OCI-LY7 (cell line): ENCODE results near the gene DEFB121. TPM values are rescaled to one million over a fixed set of nuclear protein-coding genes. Genes with fewer than 3 reads are reported as not detected.

Experiments used
- BruUV-seq: library from RNA; stranded (reverse); fragments of 400-500 nt; replicated peaks from 2 replicates; lab custom pipeline; 2021; lab: Mats Ljungman, UMichigan
- CTCF ChIA-PET: fragments of 300-600 bp; sonication (Branson Sonifier 250); formaldehyde crosslinking; loops from one replicate; lab custom pipeline; 2022; ENCODE audit warnings: antibody characterized with exemption; ENCODE audit not compliant: unreplicated experiment; lab: Charles Lee
- POLR2A ChIA-PET: fragments of 300-600 bp; sonication (Branson Sonifier 250); formaldehyde crosslinking; loops from one replicate; lab custom pipeline; 2022; ENCODE audit warnings: antibody characterized with exemption; lab: Charles Lee
- DNase-seq: peaks from one replicate; pipeline ENCODE4 v3.0.0-alpha.2; 2015; ENCODE audit warnings: low spot score
- H2AFZ ChIP-seq: fragments of 200-600 bp; sonication (generic), shearing (Covaris generic); 2 replicates; pipeline ENCODE4 v1.6.1; 2014; ENCODE audit warnings: mild to moderate bottlenecking, antibody characterized with exemption, low read length, moderate library complexity
- H3K27ac ChIP-seq: fragments of 200-600 bp; sonication (generic); 2 replicates; pipeline ENCODE4 v1.5.1; 2014; ENCODE audit warnings: mixed run types, low read depth, mild to moderate bottlenecking, moderate library complexity, low read length, inconsistent platforms; ENCODE audit not compliant: poor library complexity, severe bottlenecking
- H3K36me3 ChIP-seq: fragments of 200-600 bp; sonication (generic); 2 replicates; pipeline ENCODE4 v1.6.1; 2014; ENCODE audit warnings: mild to moderate bottlenecking, antibody characterized with exemption, low read length, moderate library complexity, mixed read lengths; ENCODE audit not compliant: insufficient read depth
- H3K4me1 ChIP-seq: fragments of 200-600 bp; sonication (generic); 2 replicates; pipeline ENCODE4 v1.5.1; 2014; ENCODE audit warnings: mild to moderate bottlenecking, low read length; ENCODE audit not compliant: insufficient read depth, poor library complexity, severe bottlenecking
- H3K4me2 ChIP-seq: fragments of 200-600 bp; sonication (generic); 2 replicates; pipeline ENCODE4 v1.6.1; 2014; ENCODE audit warnings: mild to moderate bottlenecking, low read length
- H3K4me3 ChIP-seq: fragments of 200-600 bp; sonication (generic); 2 replicates; pipeline ENCODE4 v1.5.1; 2014; ENCODE audit warnings: mild to moderate bottlenecking, low read depth, low read length; ENCODE audit not compliant: poor library complexity, severe bottlenecking
- H3K79me2 ChIP-seq: fragments of 200-600 bp; sonication (generic); 2 replicates; pipeline ENCODE4 v1.6.1; 2016; ENCODE audit warnings: low read depth, mild to moderate bottlenecking, low read length, moderate library complexity, mixed read lengths; ENCODE audit not compliant: insufficient read depth
- H3K9me2 ChIP-seq: fragments of 200-600 bp; sonication (generic); 2 replicates; pipeline ENCODE4 v1.6.1; 2016; ENCODE audit warnings: mild to moderate bottlenecking, low read length, mixed read lengths; ENCODE audit not compliant: insufficient read depth
- H3K9me3 ChIP-seq: fragments of 200-600 bp; sonication (generic); 2 replicates; pipeline ENCODE4 v1.6.1; 2014; ENCODE audit warnings: mild to moderate bottlenecking, mixed run types, low read length, mixed read lengths
- H4K20me1 ChIP-seq: fragments of 200-600 bp; sonication (generic); 2 replicates; pipeline ENCODE4 v1.6.1; 2014; ENCODE audit warnings: mild to moderate bottlenecking, antibody characterized with exemption, low read length, moderate library complexity, mixed read lengths; ENCODE audit not compliant: insufficient read depth
- EZH2phosphoT487 ChIP-seq: fragments of 200-600 bp; sonication (generic); IDR thresholded peaks from 2 replicates; pipeline ENCODE4 v1.6.1; 2018; ENCODE audit warnings: low read depth, borderline replicate concordance, mild to moderate bottlenecking, mixed run types, antibody characterized with exemption, low read length, moderate library complexity, mixed read lengths
- intact Hi-C: fragments of 100-400 bp; cut with micrococcal nuclease; formaldehyde crosslinking; loops from one replicate; pipeline ENCODE4 v1.10.0; 2022; ENCODE audit not compliant: unreplicated experiment
- small RNA-seq: library from RNA; depleted of rRNA; stranded (forward); fragments of <200 nt; gene quantifications from one replicate; pipeline ENCODE3, GENCODE V24; 2014
- total RNA-seq, 2 experiments: library from RNA; depleted of rRNA in 1 of 2; stranded (reverse); fragments of >200 nt in 1 of 2; shearing (Covaris generic) in 1 of 2; gene quantifications; 2 replicates each; pipeline ENCODE4 v1.2.3, GENCODE V29; 2014 to 2022
- TF ChIP-seq, protein P1 (sequence below): fragments of 200-600 bp; sonication (generic); conservative IDR thresholded peaks from 2 replicates; pipeline ENCODE4 v1.5.1; 2014; ENCODE audit warnings: mild to moderate bottlenecking, antibody characterized with exemption, low read length, moderate library complexity, mixed read lengths

Gene DEFB121
- total RNA-seq, 2 experiments from 2014 or later: not detected

DNA sequence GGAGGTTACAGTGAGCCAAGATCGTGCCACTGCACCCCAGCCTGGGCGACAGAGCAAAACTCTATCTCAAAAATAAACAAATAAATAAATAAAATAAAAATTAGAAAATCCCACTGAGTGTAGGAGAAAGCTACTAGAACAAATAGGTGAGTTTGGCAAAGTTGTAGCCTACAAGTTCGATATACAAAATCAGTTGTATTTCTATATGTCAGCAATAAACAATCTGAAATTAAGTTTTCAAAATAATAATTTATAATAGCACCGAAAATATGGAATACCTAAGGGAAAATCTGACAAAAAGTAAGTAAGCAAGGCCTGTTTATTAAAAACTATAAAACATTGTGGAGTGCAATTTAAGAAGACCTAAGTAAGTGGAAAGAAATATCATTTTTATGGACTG lies 42.7 kb downstream of the DEFB121 start:
- Histone ChIP-seq H3K4me3 (no peak overlapping the region), H3K4me2 (no peak overlapping the region), H2AFZ (no peak overlapping the region), H3K9me3 (no peaks in the 10 kb centered on the region), H3K27ac (no peak overlapping the region), H3K79me2 (no peaks in the 10 kb centered on the region), H3K9me2 (no peaks in the 10 kb centered on the region), H3K4me1 (no peaks in the 10 kb centered on the region), H4K20me1 (no peaks in the 10 kb centered on the region), H3K36me3 (no peaks in the 10 kb centered on the region)
- BruUV-seq: no TSS peak
- POLR2A ChIA-PET: no interaction called here
- CTCF ChIA-PET: no interaction called here
- intact Hi-C loops: no loop called here
- no peak for DNase-seq
- TF ChIP-seq, protein P1, sequence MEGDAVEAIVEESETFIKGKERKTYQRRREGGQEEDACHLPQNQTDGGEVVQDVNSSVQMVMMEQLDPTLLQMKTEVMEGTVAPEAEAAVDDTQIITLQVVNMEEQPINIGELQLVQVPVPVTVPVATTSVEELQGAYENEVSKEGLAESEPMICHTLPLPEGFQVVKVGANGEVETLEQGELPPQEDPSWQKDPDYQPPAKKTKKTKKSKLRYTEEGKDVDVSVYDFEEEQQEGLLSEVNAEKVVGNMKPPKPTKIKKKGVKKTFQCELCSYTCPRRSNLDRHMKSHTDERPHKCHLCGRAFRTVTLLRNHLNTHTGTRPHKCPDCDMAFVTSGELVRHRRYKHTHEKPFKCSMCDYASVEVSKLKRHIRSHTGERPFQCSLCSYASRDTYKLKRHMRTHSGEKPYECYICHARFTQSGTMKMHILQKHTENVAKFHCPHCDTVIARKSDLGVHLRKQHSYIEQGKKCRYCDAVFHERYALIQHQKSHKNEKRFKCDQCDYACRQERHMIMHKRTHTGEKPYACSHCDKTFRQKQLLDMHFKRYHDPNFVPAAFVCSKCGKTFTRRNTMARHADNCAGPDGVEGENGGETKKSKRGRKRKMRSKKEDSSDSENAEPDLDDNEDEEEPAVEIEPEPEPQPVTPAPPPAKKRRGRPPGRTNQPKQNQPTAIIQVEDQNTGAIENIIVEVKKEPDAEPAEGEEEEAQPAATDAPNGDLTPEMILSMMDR: no peak
- TF ChIP-seq EZH2phosphoT487: no peak

DNA sequence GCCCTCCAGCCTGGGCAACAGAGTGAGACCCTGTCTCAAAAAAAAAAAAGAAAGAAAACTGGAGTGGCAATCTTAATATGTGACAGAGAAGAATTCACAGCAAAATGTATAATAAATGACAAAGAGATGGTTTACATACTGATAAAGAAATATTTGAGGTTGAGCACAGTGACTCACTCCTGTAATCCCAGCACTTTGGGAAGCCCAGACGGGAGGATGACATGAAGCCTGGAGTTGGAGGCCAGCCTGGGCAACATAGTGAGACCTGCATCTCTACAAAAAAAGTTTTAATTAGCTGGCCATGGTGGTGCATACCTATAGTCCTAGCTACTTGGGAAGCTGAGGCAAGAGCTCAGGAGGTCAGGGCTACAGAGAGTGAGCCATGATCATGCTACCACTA lies 50.0 kb downstream of the DEFB121 start:
- Histone ChIP-seq H4K20me1 (no peaks in the 10 kb centered on the region), H3K4me2 (no peak overlapping the region), H2AFZ (no peak overlapping the region), H3K9me2 (no peaks in the 10 kb centered on the region), H3K4me1 (no peaks in the 10 kb centered on the region), H3K9me3 (no peaks in the 10 kb centered on the region), H3K4me3 (no peak overlapping the region), H3K36me3 (no peaks in the 10 kb centered on the region), H3K79me2 (no peaks in the 10 kb centered on the region), H3K27ac (no peak overlapping the region)
- CTCF ChIA-PET: no interaction called here
- POLR2A ChIA-PET: interaction anchor here (0.6 to 1.0 kb wide), 3 partner anchors 11 to 17 kb away, joined by 3 to 5 read pairs (median 3); no protein-coding TSS in a partner anchor
- intact Hi-C loops: no loop called here
- DNase-seq: no peak
- no peak for TF ChIP-seq EZH2phosphoT487
- TF ChIP-seq, protein P1: no peak
- BruUV-seq: no TSS peak

Small RNAs within 50 kb of the gene (small RNA-seq; reads per million reads assigned to genes)
- gene DEFB117 (not detected), gene RF00561 (not detected), gene RNA5SP480 (0.16 reads per million)

Other genes starting within 250 kb of the DEFB121 start
- not detected in 2 replicates for gene DEFB115, start 148.6 kb downstream of the DEFB121 start, total RNA-seq (2014; rRNA removed; shearing (Covaris generic))
- gene DEFB115, start 148.6 kb downstream of the DEFB121 start, total RNA-seq (2022): not detected in 2 replicates
- not detected in 2 replicates for gene DEFB116, start 97.6 kb downstream of the DEFB121 start, total RNA-seq (2014; rRNA removed; shearing (Covaris generic))
- gene DEFB116, start 97.6 kb downstream of the DEFB121 start, total RNA-seq (2022): not detected in 2 replicates
- gene DEFB118, start 37.6 kb downstream of the DEFB121 start, total RNA-seq (2014; rRNA removed; shearing (Covaris generic)): not detected in 2 replicates
- not detected in 2 replicates for gene DEFB118, start 37.6 kb downstream of the DEFB121 start, total RNA-seq (2022)
- not detected in 2 replicates for gene DEFB119, start 15.6 kb downstream of the DEFB121 start, total RNA-seq (2014; rRNA removed; shearing (Covaris generic))
- not detected in 2 replicates for gene DEFB119, start 15.6 kb downstream of the DEFB121 start, total RNA-seq (2022)
- not detected in 2 replicates for gene DEFB123, start 34.4 kb upstream of the DEFB121 start, total RNA-seq (2014; rRNA removed; shearing (Covaris generic))
- gene DEFB123, start 34.4 kb upstream of the DEFB121 start, total RNA-seq (2022): not detected in 2 replicates
- gene DEFB124, start 68.9 kb upstream of the DEFB121 start, total RNA-seq (2014; rRNA removed; shearing (Covaris generic)): not detected in 2 replicates
- not detected in 2 replicates for gene DEFB124, start 68.9 kb upstream of the DEFB121 start, total RNA-seq (2022)
- gene REM1, start 69.1 kb upstream of the DEFB121 start, total RNA-seq (2014; rRNA removed; shearing (Covaris generic)): not detected in 2 replicates
- not detected in 2 replicates for gene REM1, start 69.1 kb upstream of the DEFB121 start, total RNA-seq (2022)
- 43.6 and 51.3 TPM in 2 replicates for gene HM13, start 108.2 kb upstream of the DEFB121 start, total RNA-seq (2014; rRNA removed; shearing (Covaris generic))
- 142 and 148 TPM in 2 replicates for gene HM13, start 108.2 kb upstream of the DEFB121 start, total RNA-seq (2022)
- gene ID1, start 199.1 kb upstream of the DEFB121 start, total RNA-seq (2014; rRNA removed; shearing (Covaris generic)): 3.3 and 4.7 TPM in 2 replicates
- 2.0 and 3.6 TPM in 2 replicates for gene ID1, start 199.1 kb upstream of the DEFB121 start, total RNA-seq (2022)
- gene COX4I2, start 231.7 kb upstream of the DEFB121 start, total RNA-seq (2014; rRNA removed; shearing (Covaris generic)): not detected in 2 replicates
- gene COX4I2, start 231.7 kb upstream of the DEFB121 start, total RNA-seq (2022): not detected in 2 replicates